NCI-H226 (cell line): ENCODE measurements around the gene LALBA.
"Not testable (repeated sequence)": the region's sequence is repeated elsewhere in the genome, so short reads cannot be mapped to it uniquely, and the experiment has no call there.

Source experiments
- DNase-seq: peaks from one replicate; pipeline ENCODE4 v3.0.0-alpha.2; 2015

LALBA gene

GRCh38 chr12:48569946-48570345 is at the start of gene LALBA:
Gene LALBA, minus strand, starts transcription at chr12:48570046. Its CDS starts 26 bp downstream, at chr12:48570020.
- DNase-seq = no peak

- peak; percentile 58 for DNase-seq
Measured at GRCh38 chr12:48618541-48618940, 48.7 kb upstream of the LALBA start.

- peak; percentile 17 for DNase-seq
Measured at GRCh38 chr12:48615681-48616080, 45.8 kb upstream of the LALBA start.

GRCh38 chr12:48613321-48613720 is 43.5 kb upstream of the LALBA start:
- DNase-seq = no peak

- no peak for DNase-seq
Measured at GRCh38 chr12:48602192-48602989, 32.5 kb upstream of the LALBA start.

- peak; percentile 50 for DNase-seq
Measured at GRCh38 chr12:48601013-48601756, 31.3 kb upstream of the LALBA start.

GRCh38 chr12:48600552-48600951 is 30.7 kb upstream of the LALBA start:
- no peak for DNase-seq

- DNase-seq = no peak
Measured at GRCh38 chr12:48592591-48593086, 22.8 kb upstream of the LALBA start.

GRCh38 chr12:48586361-48586760 is 16.5 kb upstream of the LALBA start:
- DNase-seq = no peak

- DNase-seq = no peak
Measured at GRCh38 chr12:48583728-48584127, 13.9 kb upstream of the LALBA start.

GRCh38 chr12:48580831-48581230 is 11.0 kb upstream of the LALBA start:
- no peak for DNase-seq

GRCh38 chr12:48572326-48572725 is 2.5 kb upstream of the LALBA start:
- DNase-seq = no peak

GRCh38 chr12:48567731-48568130 is 2.1 kb downstream of the LALBA start:
- no peak for DNase-seq

- DNase-seq = no peak
Measured at GRCh38 chr12:48557919-48558318, 11.9 kb downstream of the LALBA start.

GRCh38 chr12:48556631-48557030 is 13.2 kb downstream of the LALBA start:
- DNase-seq = no peak

GRCh38 chr12:48553666-48554343 is 16.0 kb downstream of the LALBA start:
- not testable (repeated sequence) for DNase-seq

GRCh38 chr12:48551636-48552035 is 18.2 kb downstream of the LALBA start:
- DNase-seq = not testable (repeated sequence)

GRCh38 chr12:48547012-48547411 is 22.8 kb downstream of the LALBA start:
- not testable (repeated sequence) for DNase-seq

GRCh38 chr12:48545833-48546469 is 23.9 kb downstream of the LALBA start:
- DNase-seq = no peak

GRCh38 chr12:48542300-48542928 is 27.4 kb downstream of the LALBA start:
- DNase-seq = no peak

- DNase-seq = no peak
Measured at GRCh38 chr12:48536602-48537001, 33.2 kb downstream of the LALBA start.

- no peak for DNase-seq
Measured at GRCh38 chr12:48532601-48533000, 37.2 kb downstream of the LALBA start.
